K562 (cell line): ENCODE results near the gene PIKFYVE. TPM values are rescaled to one million over a fixed set of nuclear protein-coding genes. Genes with fewer than 3 reads are reported as not detected.

Experiments
- ATAC-seq: fragments of 200-7000 bp; cut with Tn5 transposase; 3 replicates; pipeline ENCODE4 v1.9.1; 2020; ENCODE audit warnings: moderate library complexity
- BruUV-seq: library from RNA; stranded (reverse); fragments of 400-500 nt; replicated peaks from 2 replicates; lab custom pipeline; 2021; lab: Mats Ljungman, UMichigan
- CTCF ChIA-PET: fragments of 300-600 bp; formaldehyde crosslinking; extraction: SDS; loops from one replicate; lab custom pipeline; 2021; ENCODE audit warnings: low intra/inter-chr PET ratio; lab: Yijun Ruan, JAX
- POLR2A ChIA-PET: fragments of 300-600, 350-650 bp; sonication (Branson Sonifier 250); formaldehyde crosslinking; extraction: SDS; loops from one replicate; lab custom pipeline; 2021; ENCODE audit warnings: antibody characterized with exemption, inconsistent platforms; lab: Yijun Ruan, JAX
- DNase-seq, 4 experiments: peaks; one replicate each; pipeline versions ENCODE4 v3.0.0 to v3.0.0-alpha.2; 2011 to 2018; ENCODE audit warnings: low spot score in 3 of 4, mixed read lengths in 3 of 4; ENCODE audit errors: extremely low read depth in 1 of 4
- FAIRE-seq: peaks from 2 replicates; lab custom pipeline; 2011; peaks lifted over from hg19 to GRCh38; lab: Jason Lieb, UNC
- H2AFZ ChIP-seq: 2 replicates; pipeline ENCODE4 v1.6.0; 2011; ENCODE audit warnings: low read depth, low read length, control low read depth, inconsistent platforms
- H3K27ac ChIP-seq: fragments of 200-600 bp; 3 replicates; pipeline ENCODE4 v1.8.0; 2011; ENCODE audit warnings: low read depth, mild to moderate bottlenecking, control low read depth, inconsistent platforms, low read length, moderate library complexity, mixed read lengths; ENCODE audit errors: extremely low read depth
- H3K27me3 ChIP-seq, 2 experiments: fragments of 300-600 bp in 1 of 2; 2 replicates in 1 of 2; 3 replicates in 1 of 2; pipeline versions ENCODE4 v1.6.0 to v1.8.0; 2011; ENCODE audit warnings: inconsistent platforms in 2 of 2, low read length in 2 of 2, mild to moderate bottlenecking in 1 of 2, mixed read lengths in 1 of 2, moderate library complexity in 1 of 2; ENCODE audit not compliant: control insufficient read depth in 2 of 2, insufficient read depth in 2 of 2
- H3K36me3 ChIP-seq: fragments of 300-600 bp; 3 replicates; pipeline ENCODE4 v1.8.0; 2011; ENCODE audit warnings: mild to moderate bottlenecking, low read length, inconsistent platforms; ENCODE audit not compliant: control insufficient read depth, insufficient read depth
- H3K4me1 ChIP-seq, 2 experiments: fragments of 200-600 bp in 1 of 2; replicated peaks in 1 of 2; 2 replicates in 1 of 2; 3 replicates in 1 of 2; pipeline versions ENCODE4 v1.5.1 to v1.8.0; 2011; ENCODE audit warnings: inconsistent platforms in 2 of 2, low read length in 2 of 2, mild to moderate bottlenecking in 1 of 2, mixed read lengths in 1 of 2, moderate library complexity in 1 of 2; ENCODE audit not compliant: control insufficient read depth in 2 of 2, insufficient read depth in 2 of 2
- H3K4me2 ChIP-seq: 2 replicates; pipeline ENCODE4 v1.6.1; 2011; ENCODE audit warnings: low read length, control low read depth, inconsistent platforms, mixed read lengths; ENCODE audit not compliant: insufficient read depth
- H3K4me3 ChIP-seq: fragments of 200-600 bp; sonication (generic), shearing (Covaris generic); 2 replicates; pipeline ENCODE4 v1.5.1; 2016; ENCODE audit warnings: control low read depth, inconsistent platforms
- H3K79me2 ChIP-seq: fragments of 200-600 bp; 3 replicates; pipeline ENCODE4 v1.8.0; 2011; ENCODE audit warnings: low read length, inconsistent platforms; ENCODE audit not compliant: control insufficient read depth, insufficient read depth
- H3K9ac ChIP-seq, 2 experiments: 2 replicates each; pipeline versions ENCODE4 v1.6.0 to v1.6.1; 2011; ENCODE audit warnings: low read depth in 2 of 2, low read length in 2 of 2, control low read depth in 1 of 2, inconsistent platforms in 1 of 2, mild to moderate bottlenecking in 1 of 2, mixed read lengths in 1 of 2; ENCODE audit not compliant: insufficient read depth in 1 of 2
- H3K9me1 ChIP-seq: one replicate; pipeline ENCODE4 v1.6.0; 2011; ENCODE audit warnings: inconsistent platforms, mild to moderate bottlenecking, low read length, moderate library complexity; ENCODE audit not compliant: control insufficient read depth, insufficient read depth
- H3K9me3 ChIP-seq: replicated peaks from 2 replicates; pipeline ENCODE4 v1.5.1; 2011; ENCODE audit warnings: low read depth, low read length, inconsistent platforms; ENCODE audit not compliant: control insufficient read depth, insufficient read depth
- H4K20me1 ChIP-seq: replicated peaks from 2 replicates; pipeline ENCODE4 v1.6.1; 2011; ENCODE audit warnings: low read length, inconsistent platforms, mixed read lengths; ENCODE audit not compliant: control insufficient read depth, insufficient read depth
- ADNP ChIP-seq: fragments of 200-800 bp; sonication (Bioruptor generic); IDR thresholded peaks from 2 replicates; pipeline ENCODE4 v1.6.1; 2016; ENCODE audit warnings: missing genetic modification characterization, missing compliant biosample characterization
- E2F3 ChIP-seq: fragments of 250-450 bp; sonication (Bioruptor Pico); IDR thresholded peaks from 2 replicates; pipeline ENCODE4 v1.4.0; 2020; ENCODE audit warnings: mild to moderate bottlenecking
- HMG20B ChIP-seq: fragments of 250-450 bp; sonication (Bioruptor Pico); IDR thresholded peaks from 2 replicates; pipeline ENCODE4 v1.5.0; 2021; ENCODE audit warnings: mild to moderate bottlenecking
- POLR2G ChIP-seq: fragments of 200-400 bp; formaldehyde crosslinking; IDR thresholded peaks from 2 replicates; pipeline ENCODE4 v1.6.1; 2017; ENCODE audit warnings: low read depth, mild to moderate bottlenecking, antibody characterized with exemption, low read length, moderate library complexity
- TEAD1 ChIP-seq, 2 experiments: fragments of 450-650 bp in 1 of 2; sonication (generic) in 1 of 2; formaldehyde crosslinking; IDR thresholded peaks; 2 replicates each; pipeline versions ENCODE4 v1.4.0 to v1.8.0; 2020 to 2022; ENCODE audit warnings: mild to moderate bottlenecking in 2 of 2, missing genetic modification reagents in 1 of 2
- ZNF431 ChIP-seq: sonication (generic); formaldehyde crosslinking; IDR thresholded peaks from 2 replicates; pipeline ENCODE4 v1.8.0; 2022; ENCODE audit warnings: mild to moderate bottlenecking, missing genetic modification reagents
- WGBS: fragments of 100-300 bp; shearing (Covaris generic); methylation state at CpG from one replicate; pipeline ENCODE4 v1.1.6; 2016; ENCODE audit warnings: low coverage, mixed read lengths; ENCODE audit not compliant: insufficient coverage; ENCODE audit errors: missing lambda C conversion rate; 5-methylcytosine and 5-hydroxymethylcytosine counted together
- in situ Hi-C: fragments of 300-500 bp; cut with MboI; formaldehyde crosslinking; loops from 4 replicates; pipeline ENCODE4 v1.15.0; 2018; ENCODE audit warnings: inconsistent platforms, mixed read lengths
- intact Hi-C: fragments of 100-400 bp; cut with micrococcal nuclease; formaldehyde crosslinking; loops from 2 replicates; pipeline ENCODE4 v1.14.2; 2022
- polyA plus RNA-seq, 8 experiments: library from polyadenylated mRNA; depleted of rRNA in 4 of 8; stranded (reverse) in 5 of 8; unstranded in 3 of 8; fragments of >200 nt; fragmentation: Nextera tagmentation in 2 of 8; fragmentation: Illumina TruSeq in 1 of 8; extraction: Ambion mirVana in 2 of 8; extraction: Trizol in 1 of 8; gene quantifications; 2 replicates each; pipeline versions ENCODE4 v1.2.1 to v1.2.3, GENCODE V29; 2011 to 2014; ENCODE audit warnings: inconsistent platforms in 1 of 8, missing spikeins in 1 of 8
- total RNA-seq, 7 experiments: library from RNA; depleted of rRNA in 6 of 7; stranded (reverse); fragments of >200 nt in 6 of 7; fragmentation: Illumina TruSeq in 2 of 7; extraction: Trizol in 2 of 7; gene quantifications; 2 replicates each; pipeline versions ENCODE4 v1.2.1 to v1.2.3, GENCODE V29; 2011 to 2021; ENCODE audit warnings: low replicate concordance in 1 of 7

The PIKFYVE gene
- total and polyA plus RNA-seq, 9 of the 15 experiments (the other 6 are each of a cell fraction or from before 2014, with no cell fraction given) = 3.6 to 25.6 (median 16.7) TPM

GRCh38 chr2:208360259-208361076, 94.4 kb downstream of the PIKFYVE start:
- H2AFZ ChIP-seq = no peak overlapping the region
- BruUV-seq = no TSS peak
- TF ChIP-seq E2F3 (no peak), ZNF431 (CRISPR knock-in tag) (no peak), POLR2G (peak; percentile 69), ADNP (tag) (no peak), HMG20B (no peak), TEAD1 (CRISPR knock-in tag; IDR thresholded peaks at IDR 0.05) (no peak)
- TF ChIP-seq, all 486 proteins: peak for 1
- Histone ChIP-seq H3K9me3 (no peaks in the 10 kb centered on the region), H3K4me3 (no peak overlapping the region), H3K27ac (no peak overlapping the region), H3K4me1 (peaks cover 0 to 7% of the 10 kb centered on the region in 2 experiments; a peak in 1 of 5 replicates), H3K27me3 (no peaks in the 10 kb centered on the region), H3K79me2 (no peaks in the 10 kb centered on the region), H3K9ac (no peak overlapping the region), H3K36me3 (peaks cover 13% of the 10 kb centered on the region; the same call in 1 of the 3 replicates), H3K4me2 (no peak overlapping the region), H3K9me1 (no peaks in the 10 kb centered on the region), H4K20me1 (no peaks in the 10 kb centered on the region)
- intact Hi-C loops (no loop called here), in situ Hi-C loops (no loop called here)
- FAIRE-seq (no peak), DNase-seq (no peak), ATAC-seq (no peak)
- ChIA-PET CTCF (no interaction called here), POLR2A (no interaction called here)
- WGBS = 84% methylated on average over 27 of the region's 48 CpGs
